AG20443 (cell line): Measurements from ENCODE around the gene LRCH1.

Experiments used
- DNase-seq: peaks from one replicate; pipeline ENCODE4 v3.0.0; 2012; ENCODE audit warnings: low spot score, mixed read lengths

The LRCH1 gene

GRCh38 chr13:46639033-46639981 is 86.3 kb downstream of the LRCH1 start:
- DNase-seq = peak; percentile 20

- DNase-seq = peak; percentile 43
These were observed 87.9 kb downstream of the LRCH1 start for GRCh38 chr13:46640843-46641242.

- peak; percentile 46 for DNase-seq
These were observed 88.5 kb downstream of the LRCH1 start for GRCh38 chr13:46641274-46642081.

- DNase-seq = no peak
These were observed 89.3 kb downstream of the LRCH1 start for GRCh38 chr13:46642254-46642653.

GRCh38 chr13:46643165-46643777 is 90.3 kb downstream of the LRCH1 start:
- DNase-seq = no peak

- peak; percentile 31 for DNase-seq
These were observed 91.8 kb downstream of the LRCH1 start for GRCh38 chr13:46644816-46645215.

- DNase-seq = no peak
These were observed 94.6 kb downstream of the LRCH1 start for GRCh38 chr13:46647512-46648065.

- peak; percentile 34 for DNase-seq
These were observed 95.2 kb downstream of the LRCH1 start for GRCh38 chr13:46648166-46648607.

- DNase-seq = no peak
These were observed 96.8 kb downstream of the LRCH1 start for GRCh38 chr13:46649816-46650215.

GRCh38 chr13:46654951-46655350 is 102.0 kb downstream of the LRCH1 start:
- DNase-seq = no peak

- peak; percentile 32 for DNase-seq
These were observed 102.6 kb downstream of the LRCH1 start for GRCh38 chr13:46655377-46656180.

GRCh38 chr13:46656786-46657185 is 103.8 kb downstream of the LRCH1 start:
- DNase-seq = no peak

- no peak for DNase-seq
These were observed 106.6 kb downstream of the LRCH1 start for GRCh38 chr13:46659413-46660065.

- DNase-seq = no peak
These were observed 107.4 kb downstream of the LRCH1 start for GRCh38 chr13:46660416-46660815.

- no peak for DNase-seq
These were observed 107.9 kb downstream of the LRCH1 start for GRCh38 chr13:46660857-46661256.

- DNase-seq = no peak
These were observed 109.7 kb downstream of the LRCH1 start for GRCh38 chr13:46662690-46663089.

GRCh38 chr13:46663206-46664037 is 110.5 kb downstream of the LRCH1 start:
- DNase-seq = no peak

GRCh38 chr13:46664195-46664594 is 111.2 kb downstream of the LRCH1 start:
- DNase-seq = no peak

GRCh38 chr13:46665248-46665632 is 112.3 kb downstream of the LRCH1 start:
- DNase-seq = no peak
